Measurements from ENCODE around the gene SPACA9. TPM values are rescaled to one million over a fixed set of nuclear protein-coding genes. Genes with fewer than 3 reads are reported as not detected.

SPACA9 gene
- total and polyA plus RNA-seq, 10 of the 15 experiments (the other 5 are each of a cell fraction or from before 2014, with no cell fraction given) = 0.68 to 2.9 (median 1.0) TPM

DNA sequence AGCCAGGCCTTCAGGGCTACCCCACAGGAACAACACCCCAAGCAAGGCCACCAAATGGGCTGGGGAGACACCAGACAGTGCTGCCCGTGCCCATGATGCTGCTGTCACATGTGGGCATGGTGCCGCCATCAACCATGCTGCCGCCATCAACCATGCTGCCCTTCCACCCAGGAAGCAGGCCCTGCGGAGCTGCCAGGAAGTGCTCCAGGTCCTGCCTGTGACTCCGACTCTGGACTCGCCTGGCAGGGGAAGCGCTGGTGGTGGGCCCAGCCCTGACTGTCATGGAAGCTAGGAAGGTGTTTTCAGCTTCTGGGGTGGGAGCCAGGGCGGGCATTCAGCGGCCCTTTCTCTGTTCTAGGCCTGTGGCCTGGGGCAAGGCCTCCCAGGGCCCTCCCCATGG is 9.4 kb upstream of the SPACA9 start:
- RAD21 ChIA-PET (ENCODE audit: unreplicated experiment) = no interaction called here
- no peak overlapping the region for H3K4me3 ChIP-seq
- no peaks in the 10 kb centered on the region; a peak in 1 of 4 replicates for H3K27me3 ChIP-seq (replicated peaks in 1 of 2; ENCODE audit: control insufficient read depth in 2 of 2, insufficient read depth in 2 of 2, low read length in 1 of 2)
- BruUV-seq (replicated peaks) = no TSS peak
- H3K36me3 ChIP-seq (ENCODE audit: control insufficient read depth in 2 of 2, insufficient read depth in 2 of 2, low read length in 1 of 2) = no peaks in the 10 kb centered on the region
- ATAC-seq (no peak), DNase-seq (ENCODE audit: low read depth, low spot score) (no peak), FAIRE-seq (no peak)
- no peaks in the 10 kb centered on the region for H4K20me1 ChIP-seq (ENCODE audit: control insufficient read depth, insufficient read depth)
- SMC1A ChIA-PET (ENCODE audit: uncharacterized antibody, unreplicated experiment) = interaction anchor here (0.8 kb wide), 1 partner anchor 8 kb away, joined by 3 read pairs; no protein-coding TSS in a partner anchor
- CTCF ChIA-PET = no interaction called here
- intact Hi-C loops (cut with micrococcal nuclease; ENCODE audit: unreplicated experiment) = no loop called here
- H3K4me1 ChIP-seq (ENCODE audit: control insufficient read depth, insufficient read depth, low read length) = no peaks in the 10 kb centered on the region
- 56% methylated on average over 9 of the region's 9 CpGs for WGBS (ENCODE audit: insufficient coverage, insufficient replicate concordance, low lambda C conversion rate, missing lambda C conversion rate)
- POLR2A ChIA-PET = no interaction called here
- in situ Hi-C loops (cut with MboI) = no loop called here
- no peak overlapping the region for H3K4me2 ChIP-seq (ENCODE audit: control insufficient read depth, insufficient read depth)
- H3K27ac ChIP-seq (ENCODE audit: control insufficient read depth, insufficient read depth) = no peak overlapping the region
- H3K9ac ChIP-seq (ENCODE audit: control insufficient read depth, insufficient read depth, low read length) = no peak overlapping the region
- TF ChIP-seq JUND (IDR thresholded peaks at IDR 0.05; ENCODE audit: low read depth, low read length) (no peak), KDM1A (IDR thresholded peaks at IDR 0.05; ENCODE audit: borderline replicate concordance) (no peak)
- H3K79me2 ChIP-seq (ENCODE audit: control insufficient read depth, insufficient read depth, low read length) = no peaks in the 10 kb centered on the region
- no peak overlapping the region for H2AFZ ChIP-seq (ENCODE audit: control insufficient read depth, low read depth, low read length)
- no peaks in the 10 kb centered on the region for H3K9me3 ChIP-seq (replicated peaks; ENCODE audit: control insufficient read depth, insufficient read depth, low read length)

- no peak for TF ChIP-seq NFIC (IDR thresholded peaks at IDR 0.05; ENCODE audit: low read depth, low read length)
- no peak for TF ChIP-seq BACH1 (IDR thresholded peaks at IDR 0.05; ENCODE audit: borderline replicate concordance)
- peak; percentile 26 for TF ChIP-seq RUNX3 (IDR thresholded peaks at IDR 0.05; ENCODE audit: low read length)
- TF ChIP-seq CREM (IDR thresholded peaks at IDR 0.05; ENCODE audit: low read depth) = no peak
- RAD21 ChIA-PET (ENCODE audit: unreplicated experiment) = no interaction called here
- whole genome bisulfite sequencing (ENCODE audit: insufficient coverage, insufficient replicate concordance, low lambda C conversion rate, missing lambda C conversion rate) = 16% methylated on average over 7 of the region's 7 CpGs
- CTCF ChIA-PET = interaction anchor here (1.6 kb wide), 1 partner anchor 28 kb away, joined by 6 read pairs; no protein-coding TSS in a partner anchor
- POLR2A ChIA-PET = no interaction called here
- no TSS peak for BruUV-seq (replicated peaks)
- FAIRE-seq (no peak), ATAC-seq (no peak), DNase-seq (ENCODE audit: low read depth, low spot score) (no peak)
- Histone ChIP-seq H4K20me1 (ENCODE audit: control insufficient read depth, insufficient read depth) (no peaks in the 10 kb centered on the region), H3K79me2 (ENCODE audit: control insufficient read depth, insufficient read depth, low read length) (no peaks in the 10 kb centered on the region), H3K4me2 (ENCODE audit: control insufficient read depth, insufficient read depth) (peak overlapping the region; percentile 59; the same call in 1 of the 2 replicates), H3K36me3 (ENCODE audit: control insufficient read depth in 2 of 2, insufficient read depth in 2 of 2, low read length in 1 of 2) (no peaks in the 10 kb centered on the region), H3K4me3 (peak overlapping the region; percentile 42; the same call in 1 of the 2 replicates), H3K27ac (ENCODE audit: control insufficient read depth, insufficient read depth) (no peak overlapping the region), H2AFZ (ENCODE audit: control insufficient read depth, low read depth, low read length) (peak overlapping the region; percentile 77), H3K27me3 (replicated peaks in 1 of 2; ENCODE audit: control insufficient read depth in 2 of 2, insufficient read depth in 2 of 2, low read length in 1 of 2) (peaks cover 0 to 4% of the 10 kb centered on the region in 2 experiments; a peak in 1 of 4 replicates), H3K9ac (ENCODE audit: control insufficient read depth, insufficient read depth, low read length) (no peak overlapping the region), H3K4me1 (ENCODE audit: control insufficient read depth, insufficient read depth, low read length) (no peaks in the 10 kb centered on the region), H3K9me3 (replicated peaks; ENCODE audit: control insufficient read depth, insufficient read depth, low read length) (no peaks in the 10 kb centered on the region)
- in situ Hi-C loops (cut with MboI) (no loop called here), intact Hi-C loops (cut with micrococcal nuclease; ENCODE audit: unreplicated experiment) (no loop called here)
- SMC1A ChIA-PET (ENCODE audit: uncharacterized antibody, unreplicated experiment) = no interaction called here
These were observed 5.3 kb upstream of the SPACA9 start for GRCh38 chr9:132873403-132873802.

All from GM12878 (cell line).